Measurements from ENCODE around the gene DTNB.

GRCh38 chr2:25446122-25446521 is 227.3 kb downstream of the DTNB start:
- TF ChIP-seq USF2 (IDR thresholded peaks at IDR 0.05; ENCODE audit: borderline replicate concordance, low read depth, low read length): no peak
- no peak for TF ChIP-seq ZNF24 (IDR thresholded peaks at IDR 0.05)
- TF ChIP-seq YY1 (IDR thresholded peaks at IDR 0.05; ENCODE audit: low read depth, low read length): no peak
- no peak for TF ChIP-seq POLR2A (IDR thresholded peaks at IDR 0.05; ENCODE audit: low read depth, low read length)

Measured in GM12878 (cell line).